GM19463 (cell line): Measurements from ENCODE around the gene LGMN.
"Not testable (repeated sequence)": the region's sequence is repeated elsewhere in the genome, so short reads cannot be mapped to it uniquely, and the experiment has no call there.

ENCODE experiments used
- ATAC-seq: cut with Tn5 transposase; IDR thresholded peaks from one replicate; pipeline ENCODE4 v1.9.1; 2021; ENCODE audit warnings: mild to moderate bottlenecking, moderate library complexity; ENCODE audit not compliant: unreplicated experiment

LGMN gene

DNA sequence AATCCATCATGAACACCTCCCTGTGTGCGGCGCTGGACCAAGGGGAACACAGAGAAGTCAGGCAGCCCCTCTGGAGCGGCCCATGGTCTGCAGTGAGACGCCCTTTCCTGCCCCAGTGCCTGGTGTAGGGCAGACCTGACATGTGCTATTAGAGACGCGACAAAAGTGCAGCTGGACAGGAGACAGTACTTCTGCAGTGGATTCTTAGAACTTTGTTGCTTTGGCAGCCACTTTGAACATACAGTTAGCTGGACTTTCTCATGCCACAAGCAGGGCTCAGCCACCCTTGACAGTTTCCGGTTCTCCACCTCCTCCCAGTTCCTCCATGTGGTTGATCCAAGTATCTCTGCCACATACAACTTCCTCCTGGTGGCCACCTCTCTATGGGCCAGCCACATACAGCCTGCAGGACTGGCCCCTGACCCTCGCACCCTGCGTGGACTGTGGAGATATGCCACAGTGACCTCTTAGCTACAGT is 45.9 kb downstream of the LGMN start:
- ATAC-seq = no peak

DNA sequence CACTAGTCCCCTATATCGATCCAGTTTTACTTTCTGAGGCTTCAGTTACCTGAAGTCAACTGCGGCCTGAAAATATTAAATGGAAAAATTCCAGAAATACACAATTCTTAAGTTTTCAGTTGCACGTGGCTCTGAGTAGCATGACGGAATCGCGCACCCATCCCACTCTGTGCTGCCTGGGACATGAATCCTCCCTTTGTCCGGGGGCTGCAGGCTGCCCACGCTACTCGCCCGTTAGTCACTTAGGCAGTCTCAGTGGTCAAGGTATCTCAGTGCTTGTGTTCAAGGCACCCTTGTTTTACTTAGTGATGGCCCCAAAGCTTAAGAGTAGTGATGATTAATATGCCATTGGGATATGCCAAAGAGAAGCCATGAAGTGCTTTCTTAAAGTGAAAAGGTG is 46.6 kb downstream of the LGMN start:
- no peak for ATAC-seq

DNA sequence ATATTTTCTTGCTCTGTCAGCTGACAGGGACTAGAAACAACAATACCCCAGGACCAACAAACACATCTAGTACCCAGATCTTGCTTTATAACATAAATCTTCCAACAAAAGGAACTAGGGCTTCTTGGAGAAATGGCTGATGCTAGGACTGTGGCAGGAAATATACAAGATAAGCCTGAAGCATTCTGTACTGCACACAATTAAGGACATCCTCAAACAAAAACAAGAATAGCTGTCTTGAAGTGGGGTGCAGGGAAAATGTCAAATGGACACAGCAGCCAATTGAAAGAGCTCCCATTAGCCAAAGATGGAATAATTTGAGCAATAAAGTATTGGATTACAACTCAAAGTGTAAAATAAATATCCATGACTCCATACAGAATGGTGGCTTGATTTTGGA is 50.0 kb downstream of the LGMN start:
- ATAC-seq = no peak

DNA sequence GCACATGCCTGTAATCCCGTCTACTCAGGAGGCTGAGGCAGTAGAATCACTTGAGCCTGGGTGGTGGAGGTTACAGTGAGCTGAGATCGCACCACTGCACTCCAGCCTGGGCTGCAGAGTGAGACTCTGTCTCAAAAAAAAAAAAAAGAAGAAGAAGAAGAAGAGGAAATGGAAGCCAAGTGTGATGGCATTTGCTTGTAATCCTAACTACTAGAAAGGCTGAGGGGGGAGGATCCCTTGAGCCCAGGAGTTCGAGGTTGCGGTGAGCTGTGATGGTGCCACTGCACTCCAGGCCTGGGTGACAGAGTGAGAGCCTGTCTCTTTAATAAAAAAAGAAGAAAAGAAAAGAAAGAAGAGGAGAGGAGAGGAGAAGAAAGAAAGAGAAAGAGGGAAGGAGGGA is 52.1 kb downstream of the LGMN start:
- no peak for ATAC-seq

DNA sequence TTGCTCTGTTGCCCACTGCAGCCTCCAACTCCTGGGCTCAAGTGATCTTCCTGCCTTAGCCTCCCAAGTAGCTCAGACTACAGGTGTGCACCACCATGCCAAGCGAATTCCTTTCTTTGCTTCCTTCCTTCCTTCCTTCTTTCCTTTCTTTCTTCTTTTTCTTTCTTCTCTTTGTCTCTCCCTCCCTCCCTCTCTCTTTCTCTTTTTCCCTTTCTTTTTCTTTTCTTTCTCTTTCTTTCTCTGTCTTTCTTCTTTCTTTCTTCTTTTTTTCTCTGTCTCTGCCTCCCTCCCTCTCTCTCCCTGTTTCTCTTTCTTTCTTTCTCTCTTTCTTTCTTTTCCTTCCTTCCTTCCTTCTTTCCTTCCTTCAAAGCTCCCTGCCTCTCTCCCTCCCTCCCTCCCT is 52.9 kb downstream of the LGMN start:
- ATAC-seq = no peak

DNA sequence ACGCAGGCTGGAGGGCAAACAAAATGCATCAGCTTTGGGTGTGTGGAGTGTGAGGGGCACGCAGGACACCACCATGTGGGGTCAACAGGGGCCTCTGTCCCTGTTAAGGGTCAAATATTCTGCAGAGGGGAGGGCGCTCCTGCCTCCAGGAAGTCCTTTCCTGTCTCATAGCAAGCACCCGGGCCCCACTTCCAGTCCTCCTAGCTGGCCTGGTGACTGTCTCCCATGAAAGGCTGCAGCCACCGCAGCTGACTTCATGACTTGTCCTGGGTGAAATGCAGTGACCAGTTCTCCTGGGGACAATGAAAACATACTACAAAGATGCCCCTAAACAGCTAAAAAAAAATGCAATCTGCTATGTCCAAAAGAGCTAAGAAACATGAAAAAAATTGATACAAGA is 53.6 kb downstream of the LGMN start:
- ATAC-seq = no peak

DNA sequence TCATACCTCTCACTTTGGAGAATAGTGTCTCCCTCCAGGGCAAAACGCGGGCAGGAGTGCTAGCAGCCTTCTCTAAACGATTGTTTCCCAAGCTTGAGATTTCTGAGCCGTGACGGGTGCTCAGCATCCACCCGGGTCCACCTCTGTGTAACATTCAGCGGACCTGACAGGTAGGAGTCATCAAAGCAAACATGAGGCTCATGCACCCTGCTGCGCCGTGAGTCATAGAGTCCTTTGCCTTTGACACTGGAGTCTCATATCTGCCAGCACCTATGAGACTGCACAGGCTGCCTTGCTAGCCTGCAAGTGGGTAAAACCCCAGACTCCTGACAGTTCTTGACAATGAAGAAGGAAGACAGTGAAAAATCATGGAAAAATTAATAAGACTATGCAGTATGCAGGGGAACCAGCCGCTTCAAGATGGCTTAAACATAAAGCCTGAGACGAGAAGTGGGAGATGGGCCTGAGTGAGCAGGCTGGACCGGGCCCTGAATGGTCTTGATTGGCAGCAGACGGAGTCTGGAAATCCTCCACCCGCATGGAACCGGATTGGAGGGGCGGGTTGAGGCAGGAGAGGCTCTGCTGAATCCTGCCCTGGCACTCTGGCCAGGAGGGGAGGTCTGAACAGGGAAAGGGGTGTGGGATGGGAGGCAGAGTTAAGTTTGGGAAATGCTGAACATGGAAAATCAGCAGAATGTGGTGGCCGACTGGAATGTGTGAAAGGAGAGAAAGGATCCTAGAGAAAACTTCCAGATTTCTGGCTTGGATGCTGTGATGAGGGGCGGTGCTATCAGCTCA is 54.2 kb downstream of the LGMN start:
- ATAC-seq = no peak

DNA sequence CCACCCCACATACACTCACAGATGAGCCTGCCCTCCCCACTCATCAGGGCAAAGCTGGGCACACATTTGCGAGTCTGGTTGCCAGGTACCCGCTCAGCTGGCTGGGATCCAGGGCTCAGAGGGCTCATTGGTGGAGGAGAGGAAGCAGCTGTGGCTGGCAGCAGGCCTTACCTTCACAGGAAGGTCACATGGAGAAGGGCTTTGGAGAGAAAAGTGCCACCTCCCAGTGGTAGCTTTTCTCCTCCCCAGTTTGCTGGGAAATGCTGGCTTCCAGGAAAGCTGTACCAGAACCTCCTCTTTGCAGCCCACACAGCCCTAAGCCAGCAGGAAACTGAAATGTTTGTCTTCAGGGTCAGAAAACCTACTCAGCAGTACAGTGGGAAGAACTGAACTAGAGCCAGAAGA is 55.6 kb downstream of the LGMN start:
- ATAC-seq = no peak

DNA sequence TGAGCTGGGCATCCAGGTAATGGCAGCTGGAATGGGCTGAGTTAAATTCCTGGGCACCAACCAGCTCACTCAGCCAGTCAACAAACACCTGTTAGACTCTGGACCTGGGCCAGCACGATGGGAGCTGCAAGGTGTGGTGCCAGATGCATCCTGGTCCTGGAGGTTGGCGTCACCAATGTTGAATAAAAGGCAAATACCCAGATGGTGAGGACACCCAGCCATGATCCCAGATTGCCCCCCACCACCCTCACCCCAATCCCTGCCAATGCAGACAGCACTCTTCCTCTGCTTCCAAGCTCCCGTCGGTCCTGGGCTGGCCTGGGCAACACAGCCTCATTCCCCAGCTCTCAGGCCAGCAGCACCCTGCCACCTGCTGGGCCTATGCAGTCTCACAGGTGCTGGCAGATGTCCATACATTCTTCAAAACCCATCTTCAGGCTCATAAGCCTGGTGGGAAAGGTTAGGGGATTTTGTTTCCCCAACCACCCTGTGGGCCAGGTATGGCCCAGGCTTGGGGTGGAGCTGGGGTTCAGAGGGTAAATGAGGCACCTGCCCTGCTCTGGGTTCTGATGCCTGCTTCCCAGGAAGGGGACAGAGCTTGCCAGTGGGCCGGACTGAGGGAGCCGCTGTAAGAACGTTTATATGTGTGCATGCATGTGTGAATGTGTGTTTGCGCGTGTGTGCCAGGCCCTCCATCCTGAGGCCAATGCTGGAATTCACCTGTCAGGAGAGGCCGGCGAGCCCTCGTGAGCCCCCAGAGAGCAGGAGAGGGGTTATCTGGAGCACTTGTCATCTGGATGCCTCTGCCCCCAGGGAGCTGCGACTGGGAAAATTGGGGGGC is 58.0 kb downstream of the LGMN start:
- no peak for ATAC-seq

DNA sequence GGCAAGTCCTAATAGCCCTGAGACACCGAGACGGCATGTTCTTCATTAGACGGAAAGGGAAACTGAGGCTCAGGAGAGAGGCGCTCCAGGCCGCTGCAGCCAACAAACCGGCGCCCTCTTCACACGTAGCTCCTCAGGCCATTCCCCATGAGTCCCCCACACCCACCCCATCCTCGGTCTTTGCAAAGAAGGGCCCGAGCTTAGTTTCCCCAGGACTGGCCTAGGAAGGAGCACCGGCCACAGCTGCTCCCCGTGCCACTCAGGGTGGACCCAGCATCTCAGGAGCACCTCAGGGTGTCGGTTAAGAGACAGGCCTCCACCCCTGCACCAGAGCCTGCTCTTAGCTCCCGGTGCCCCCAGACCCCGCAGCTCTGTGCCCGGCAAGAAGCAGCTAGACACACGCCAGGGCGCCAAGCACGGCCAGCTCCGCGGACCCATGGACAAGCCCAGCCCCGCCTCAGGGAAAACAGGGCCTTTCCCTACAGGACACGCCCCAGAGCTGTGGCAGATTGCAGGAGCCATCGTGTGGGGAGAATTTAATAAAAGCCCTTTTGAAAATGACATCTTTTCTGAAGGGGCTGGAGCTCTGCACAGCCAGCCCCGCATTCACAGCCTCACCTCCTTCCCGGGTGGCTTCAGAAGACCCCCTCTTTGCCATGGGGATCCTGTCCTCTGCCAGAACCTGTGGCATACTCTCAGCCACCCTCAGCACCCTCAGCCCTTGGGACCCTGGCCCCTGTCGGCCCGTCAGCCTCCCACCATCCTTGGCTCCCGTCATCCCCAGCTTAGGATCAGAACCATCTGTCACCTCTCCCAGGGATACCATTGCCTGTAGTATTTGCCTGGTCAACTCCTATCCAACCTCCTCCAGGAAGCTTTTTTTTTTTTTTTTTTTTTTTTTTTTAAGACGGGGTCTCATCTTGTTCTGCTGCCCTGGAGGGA is 59.7 kb downstream of the LGMN start:
- ATAC-seq = no peak

DNA sequence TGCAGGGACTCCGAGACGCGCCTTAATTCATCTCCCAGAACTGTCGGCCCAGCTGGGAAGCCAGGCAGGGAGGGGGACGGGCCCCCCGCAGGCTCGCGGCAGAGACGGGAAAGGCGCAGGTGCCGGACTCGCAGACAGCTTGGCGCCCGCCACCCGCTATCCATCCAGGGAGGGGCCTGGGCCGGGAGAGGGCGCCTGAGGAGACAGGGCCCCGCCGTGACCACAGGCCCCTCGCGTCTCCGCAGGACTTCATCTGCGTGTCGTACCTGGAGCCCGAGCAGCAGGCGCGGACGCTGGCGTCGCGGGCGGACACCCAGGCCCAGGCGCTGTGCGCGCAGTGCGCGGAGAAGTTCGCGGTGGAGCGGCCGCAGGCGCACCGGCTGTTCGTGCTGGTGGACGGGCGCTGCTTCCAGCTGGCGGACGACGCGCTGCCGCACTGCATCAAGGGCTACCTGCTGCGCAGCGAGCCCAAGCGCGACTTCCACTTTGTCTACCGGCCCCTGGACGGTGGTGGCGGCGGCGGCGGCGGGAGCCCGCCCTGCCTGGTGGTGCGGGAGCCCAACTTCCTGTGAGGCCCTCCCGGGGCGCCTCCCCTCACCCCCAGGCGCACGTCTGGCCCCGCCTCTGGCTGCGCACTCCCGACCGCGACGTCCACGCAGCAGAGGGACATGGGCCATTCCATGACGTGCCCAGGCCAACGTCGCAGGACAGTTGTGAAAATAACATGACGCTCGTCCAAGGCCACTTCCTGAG is 60.6 kb downstream of the LGMN start:
- ATAC-seq = no peak

DNA sequence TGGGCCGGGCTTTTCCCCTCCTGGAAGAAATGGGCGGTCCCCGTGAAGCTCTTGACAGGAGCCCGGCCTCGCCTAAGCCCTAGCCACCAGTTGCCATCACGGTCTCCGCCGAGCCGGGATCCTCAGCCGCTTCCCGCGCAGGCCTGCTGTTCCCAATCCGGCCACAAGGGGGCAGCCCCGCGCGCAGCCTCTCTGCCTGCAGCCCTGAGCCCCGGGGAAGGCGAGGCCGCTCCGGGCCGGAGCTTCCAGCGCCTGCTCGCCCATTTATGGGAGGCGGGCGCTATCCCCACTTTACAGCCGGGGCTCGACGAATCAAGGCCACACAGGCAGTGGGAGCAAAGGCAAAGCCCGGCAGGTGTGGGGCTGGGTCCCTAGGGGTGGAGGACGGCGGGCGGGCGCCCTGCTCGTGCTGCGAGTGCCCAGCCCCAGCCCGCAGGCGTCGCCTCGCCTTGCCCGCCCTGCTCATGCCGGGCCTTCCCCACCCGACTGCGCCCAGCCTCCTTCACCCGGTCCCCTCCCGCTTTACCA is 61.5 kb downstream of the LGMN start:
- no peak for ATAC-seq

DNA sequence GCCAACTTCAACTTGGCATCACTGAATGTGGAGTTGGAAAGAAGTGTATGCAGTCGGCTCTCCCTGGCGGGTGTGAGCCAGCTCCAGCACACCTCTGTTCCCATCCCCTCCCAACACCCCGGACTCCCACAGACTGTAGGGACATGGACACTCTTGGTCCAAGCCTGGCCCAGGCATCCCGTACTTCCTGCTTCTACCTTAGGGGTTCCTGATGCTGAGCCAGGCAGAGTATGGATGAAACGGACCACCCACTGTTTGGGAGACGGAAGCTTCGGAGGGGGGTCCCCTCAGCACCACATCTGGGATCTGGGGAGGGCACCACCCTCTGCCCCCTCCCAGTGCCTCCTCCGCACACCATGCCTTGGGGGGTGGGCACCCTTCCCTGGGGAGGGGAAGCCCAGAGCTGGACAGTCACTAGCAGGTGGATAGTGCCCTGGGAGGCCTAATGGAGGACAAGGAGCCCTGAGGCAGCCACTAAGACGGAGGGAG is 62.0 kb downstream of the LGMN start:
- no peak for ATAC-seq

DNA sequence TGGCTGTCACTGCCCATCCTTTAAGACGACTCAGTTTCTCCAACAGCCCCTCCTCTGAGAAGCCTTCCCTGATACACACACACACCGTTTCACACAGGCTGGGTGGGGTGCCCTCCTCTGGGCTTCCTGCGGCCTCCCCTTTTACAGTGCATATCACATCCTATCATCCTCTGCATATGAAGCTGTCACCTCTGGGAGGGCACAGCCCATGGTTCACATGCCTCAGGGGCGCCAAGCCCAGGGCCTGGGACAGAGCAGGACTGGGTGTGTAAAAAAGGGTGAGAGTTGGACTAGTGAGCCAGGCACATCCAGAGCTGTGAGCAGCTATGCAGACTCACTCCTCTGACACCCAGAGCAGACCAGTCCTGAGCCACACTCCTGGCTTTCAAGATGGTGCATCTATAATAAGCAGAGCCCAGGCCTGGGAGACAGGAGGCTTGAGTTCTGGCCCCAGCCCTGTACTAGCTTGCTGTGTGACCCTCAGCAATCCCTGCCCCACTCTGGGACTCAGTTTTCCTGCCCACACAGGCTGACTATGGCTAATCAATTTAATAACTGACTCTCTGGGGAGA is 62.6 kb downstream of the LGMN start:
- ATAC-seq = no peak

DNA sequence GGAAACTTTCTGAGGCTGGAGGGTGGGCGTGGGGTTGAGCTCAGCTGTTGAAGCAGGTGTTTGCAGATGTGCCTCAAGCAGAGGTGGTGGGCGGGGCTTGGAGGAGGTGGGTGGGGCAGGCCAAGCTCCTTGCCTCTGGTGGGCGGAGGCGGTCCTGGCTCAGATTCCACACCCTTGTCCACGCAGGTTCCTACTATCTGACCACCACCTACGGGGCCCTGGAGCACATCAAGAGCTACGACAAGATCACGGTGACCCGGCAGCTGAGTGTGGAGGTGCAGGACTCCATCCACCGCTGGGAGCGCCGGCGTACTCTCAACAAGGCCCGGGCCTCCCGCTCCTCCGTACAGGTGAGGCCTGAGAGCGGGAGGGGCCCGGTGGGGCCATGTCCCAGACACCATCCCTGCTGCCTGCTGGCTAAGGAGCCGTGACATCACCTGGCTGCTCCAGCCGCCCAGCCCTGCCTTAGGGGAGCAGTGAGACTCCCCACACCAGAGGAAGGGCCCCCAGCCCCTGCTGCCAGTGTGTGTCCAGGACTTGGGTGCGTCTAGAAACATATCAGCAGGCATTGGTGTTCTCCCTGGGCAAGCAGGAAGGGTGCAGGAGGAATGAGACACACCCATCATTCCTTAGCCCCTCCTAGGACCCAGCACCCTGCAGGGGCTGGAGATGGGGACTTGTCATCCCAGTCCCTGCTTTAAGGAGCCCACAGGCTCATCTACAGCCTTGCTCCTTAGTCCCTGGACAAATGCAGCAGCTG is 63.4 kb downstream of the LGMN start:
- no peak for ATAC-seq

DNA sequence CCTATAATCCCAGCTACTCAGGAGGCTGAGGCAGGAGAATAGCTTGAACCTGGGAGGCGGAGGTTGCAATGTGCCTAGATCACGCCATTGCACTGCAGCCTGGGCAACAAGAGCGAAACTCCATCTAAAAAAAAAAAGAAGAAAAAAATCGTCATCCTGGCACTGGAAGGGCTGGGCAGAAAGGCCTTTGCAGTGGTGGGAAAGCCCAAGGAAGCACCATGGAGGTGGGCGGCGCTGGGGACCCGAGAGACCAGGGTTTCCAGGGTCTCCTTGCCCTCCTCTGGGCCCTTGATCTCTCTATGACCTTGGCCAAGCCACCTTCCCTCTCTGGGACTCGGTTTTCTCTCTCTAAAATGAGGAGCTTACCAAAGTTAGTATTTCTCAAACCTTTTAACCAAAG is 65.4 kb downstream of the LGMN start:
- ATAC-seq = no peak

DNA sequence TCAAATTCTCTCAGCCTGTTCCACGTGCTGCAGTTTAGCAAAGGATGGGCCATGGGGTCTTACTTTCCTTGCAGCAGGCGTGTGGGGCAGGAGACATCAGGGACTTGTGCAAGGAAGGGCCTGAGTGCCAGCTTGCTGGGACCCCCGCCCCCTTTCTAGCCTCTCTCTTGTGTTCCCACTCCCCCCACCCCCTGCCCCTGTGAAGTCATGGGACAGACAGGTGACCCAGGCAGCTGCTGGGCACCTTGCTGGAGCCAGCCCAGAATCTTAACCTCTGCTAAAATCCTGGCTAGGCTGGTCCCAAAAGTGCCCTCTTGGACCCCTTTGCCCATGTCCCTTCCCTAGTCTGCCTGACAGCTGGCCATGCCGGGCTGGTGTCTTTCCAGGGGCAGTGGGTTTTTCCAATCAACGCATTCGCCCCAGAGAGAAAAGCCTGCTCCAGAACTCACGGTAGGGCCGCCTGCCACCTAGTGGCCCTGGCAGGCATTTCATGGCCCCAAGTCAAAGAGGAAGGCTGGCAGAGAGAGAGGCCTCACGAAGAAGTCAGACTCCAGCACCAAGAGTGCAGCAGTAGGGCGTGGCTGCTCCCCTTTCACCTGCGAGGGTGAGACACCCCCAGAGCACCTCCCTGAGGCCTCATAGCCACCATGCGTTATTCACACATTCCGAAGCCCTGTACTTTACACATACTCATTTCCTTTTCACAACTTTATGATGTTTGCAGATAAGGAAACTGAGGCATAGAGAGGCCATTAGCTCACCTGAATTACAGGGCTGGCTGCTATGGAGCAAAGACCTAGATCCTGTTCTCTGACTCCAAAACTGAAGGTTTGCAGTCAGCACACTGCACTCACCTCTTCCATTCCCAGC is 67.4 kb downstream of the LGMN start:
- no peak for ATAC-seq

DNA sequence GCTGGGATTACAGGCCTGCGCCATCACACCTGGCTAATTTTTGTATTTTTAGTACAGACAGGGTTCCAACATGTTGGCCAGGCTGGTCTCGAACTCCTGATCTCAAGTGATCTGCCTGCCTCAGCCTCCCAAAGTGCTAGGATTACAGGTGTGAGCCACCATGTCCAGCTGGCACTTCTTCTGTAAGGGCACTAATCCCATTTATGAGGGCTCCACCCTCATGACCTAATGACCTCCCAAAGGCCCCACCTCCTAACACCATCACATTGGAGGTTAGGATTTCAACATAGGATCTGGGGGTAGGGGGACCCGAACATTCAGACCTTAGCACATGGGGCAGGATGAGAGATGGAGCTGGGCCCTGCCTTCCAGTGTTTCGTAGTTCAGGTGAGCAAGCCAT is 68.1 kb downstream of the LGMN start:
- not testable (repeated sequence) for ATAC-seq
